Cerebellar cortex (tissue), 1 donor: ENCODE results near the gene BOK.
"Not testable (repeated sequence)": the region's sequence is repeated elsewhere in the genome, so short reads cannot be mapped to it uniquely, and the experiment has no call there.

Source experiments
- DNase-seq: peaks from one replicate; pipeline ENCODE4 v3.0.0-alpha.2; 2015; ENCODE audit warnings: low spot score

The BOK gene

GRCh38 chr2:241558532-241559322 lies at the start of gene BOK:
BOK (plus strand) TSS chr2:241558745; CDS start chr2:241559484, 739 bp downstream.
- peak; percentile 78 for DNase-seq

GRCh38 chr2:241509155-241509784 lies 49.3 kb upstream of the BOK start:
- DNase-seq: no peak

- no peak for DNase-seq
Measured at GRCh38 chr2:241511091-241511741, 47.3 kb upstream of the BOK start.

GRCh38 chr2:241514553-241514952 lies 44.0 kb upstream of the BOK start:
- DNase-seq: no peak

- DNase-seq: no peak
Measured at GRCh38 chr2:241514986-241515737, 43.4 kb upstream of the BOK start.

- no peak for DNase-seq
Measured at GRCh38 chr2:241516520-241516965, 42.0 kb upstream of the BOK start.

GRCh38 chr2:241517297-241517696 lies 41.2 kb upstream of the BOK start:
- DNase-seq: no peak

- no peak for DNase-seq
Measured at GRCh38 chr2:241519669-241520068, 38.9 kb upstream of the BOK start.

- DNase-seq: no peak
Measured at GRCh38 chr2:241522477-241522876, 36.1 kb upstream of the BOK start.

- not testable (repeated sequence) for DNase-seq
Measured at GRCh38 chr2:241525818-241526780, 32.4 kb upstream of the BOK start.

- no peak for DNase-seq
Measured at GRCh38 chr2:241530571-241530970, 28.0 kb upstream of the BOK start.

- no peak for DNase-seq
Measured at GRCh38 chr2:241531161-241531722, 27.3 kb upstream of the BOK start.

GRCh38 chr2:241532168-241532567 lies 26.4 kb upstream of the BOK start:
- no peak for DNase-seq

- no peak for DNase-seq
Measured at GRCh38 chr2:241532733-241533601, 25.6 kb upstream of the BOK start.

GRCh38 chr2:241534293-241534692 lies 24.3 kb upstream of the BOK start:
- DNase-seq: no peak

GRCh38 chr2:241534701-241535375 lies 23.7 kb upstream of the BOK start:
- DNase-seq: no peak

- no peak for DNase-seq
Measured at GRCh38 chr2:241535871-241536655, 22.5 kb upstream of the BOK start.
